ENCODE data around the gene KSR1.
"Not testable (repeated sequence)": the region's sequence is repeated elsewhere in the genome, so short reads cannot be mapped to it uniquely, and the experiment has no call there.

KSR1 gene

DNA sequence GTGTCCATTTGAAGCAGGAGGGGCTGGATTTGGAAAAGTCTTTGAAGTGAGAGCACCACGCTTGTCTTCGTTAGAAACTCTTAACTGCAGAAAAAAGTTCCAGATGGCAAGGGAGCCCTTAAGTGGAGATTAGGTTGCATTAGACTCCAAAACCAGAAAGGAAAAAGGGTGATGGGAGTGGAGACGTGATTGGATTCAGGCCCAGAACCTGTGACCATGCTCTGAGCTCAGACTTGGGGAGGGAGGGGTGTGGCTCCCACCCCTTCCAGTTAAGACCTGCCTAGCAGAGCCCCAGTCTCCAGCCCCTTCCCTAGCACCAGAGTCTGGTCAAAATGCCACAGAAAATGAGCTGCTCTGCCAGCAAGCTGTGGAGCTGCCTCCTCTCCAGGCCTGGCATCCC lies 168.3 kb downstream of the KSR1 start:
- Histone ChIP-seq H3K9ac (ENCODE audit: low read depth, low read length) (no peak overlapping the region), H3K27me3 (ENCODE audit: control insufficient read depth, insufficient read depth, low read length) (peaks cover 5% of the 10 kb centered on the region), H3K36me3 (ENCODE audit: insufficient read depth, low read length) (no peaks in the 10 kb centered on the region), H3K4me2 (ENCODE audit: low read length) (no peak overlapping the region), H3K4me3 (ENCODE audit: low read length) (no peak overlapping the region), H3K9me3 (replicated peaks; ENCODE audit: low read length) (no peaks in the 10 kb centered on the region), H3K4me1 (ENCODE audit: control insufficient read depth, insufficient read depth, low read length) (no peaks in the 10 kb centered on the region)

DNA sequence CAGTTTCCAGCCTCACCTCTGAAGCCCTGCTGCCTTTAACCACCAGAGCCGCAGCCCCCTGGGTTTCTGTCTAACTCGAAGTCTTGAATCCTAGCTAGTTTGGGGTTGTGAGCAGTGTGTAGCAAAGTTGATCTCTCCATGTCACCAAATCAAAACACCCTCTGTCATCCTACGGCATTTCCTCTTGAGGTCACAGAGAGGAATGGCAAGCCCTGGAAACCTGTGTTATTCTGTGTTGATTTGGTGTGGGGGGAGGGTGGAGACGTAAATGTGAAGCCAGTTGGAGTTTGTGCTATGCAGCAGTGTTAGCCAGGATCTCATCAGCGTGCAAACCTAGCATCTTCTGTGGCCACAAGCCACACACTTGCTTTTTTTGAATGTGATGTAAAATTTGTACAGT lies 169.6 kb downstream of the KSR1 start:
- no peaks in the 10 kb centered on the region for H3K36me3 ChIP-seq (ENCODE audit: insufficient read depth, low read length)
- no peaks in the 10 kb centered on the region for H3K4me1 ChIP-seq (ENCODE audit: control insufficient read depth, insufficient read depth, low read length)
- no peak overlapping the region for H3K9ac ChIP-seq (ENCODE audit: low read depth, low read length)

DNA sequence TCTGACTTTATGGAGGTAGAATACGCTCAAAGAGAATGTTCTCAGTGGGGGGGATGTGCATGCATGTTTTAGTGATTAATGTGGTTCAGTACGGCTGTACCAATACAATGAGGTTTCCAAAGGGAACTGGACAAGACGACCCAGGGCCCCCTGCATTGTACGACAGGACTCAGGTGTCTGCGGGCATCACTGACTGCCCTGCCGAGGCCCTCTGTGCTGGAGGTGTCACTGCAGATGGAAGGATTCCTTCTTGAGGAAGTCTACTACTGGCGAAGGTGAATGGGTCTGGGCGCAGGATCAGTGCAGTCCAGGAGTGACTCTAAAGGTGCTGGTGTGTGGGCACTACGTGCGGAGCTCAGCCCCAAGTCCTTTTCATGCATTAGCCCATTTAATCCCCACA lies 171.3 kb downstream of the KSR1 start:
- Histone ChIP-seq H3K9me3 (replicated peaks; ENCODE audit: low read length) (no peaks in the 10 kb centered on the region), H3K27me3 (ENCODE audit: control insufficient read depth, insufficient read depth, low read length) (peaks cover 5% of the 10 kb centered on the region), H3K4me2 (ENCODE audit: low read length) (no peak overlapping the region)

More for the DNA sequence above, 169.6 kb downstream of the KSR1 start:
- Histone ChIP-seq H3K9me3 (replicated peaks; ENCODE audit: low read length) (no peaks in the 10 kb centered on the region), H3K4me2 (ENCODE audit: low read length) (no peak overlapping the region), H3K27me3 (ENCODE audit: control insufficient read depth, insufficient read depth, low read length) (peaks cover 5% of the 10 kb centered on the region), H3K4me3 (ENCODE audit: low read length) (no peak overlapping the region)

DNA sequence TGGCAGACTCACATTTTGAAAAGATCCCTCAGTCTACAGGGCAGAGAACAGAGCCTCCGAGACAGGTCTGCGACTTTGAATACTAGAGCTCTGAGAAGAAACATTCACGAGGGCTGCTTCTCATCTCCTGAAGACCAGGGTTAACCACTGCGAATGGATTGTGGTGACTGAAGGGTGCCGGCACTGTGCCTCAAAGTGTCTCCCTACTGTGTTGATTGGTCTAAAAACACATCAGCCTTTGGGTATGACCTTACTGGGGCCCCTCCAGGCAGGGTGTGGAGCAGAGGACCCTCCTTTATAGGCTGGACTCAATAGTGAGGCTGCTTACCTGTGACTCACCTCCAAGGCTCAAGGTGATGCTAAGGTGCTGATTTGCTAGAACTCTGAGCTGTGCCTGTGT lies 172.1 kb downstream of the KSR1 start:
- Histone ChIP-seq H3K9me3 (replicated peaks; ENCODE audit: low read length) (no peaks in the 10 kb centered on the region), H3K27me3 (ENCODE audit: control insufficient read depth, insufficient read depth, low read length) (no peaks in the 10 kb centered on the region), H3K36me3 (ENCODE audit: insufficient read depth, low read length) (no peaks in the 10 kb centered on the region), H3K4me3 (ENCODE audit: low read length) (no peak overlapping the region), H3K4me2 (ENCODE audit: low read length) (no peak overlapping the region), H3K4me1 (ENCODE audit: control insufficient read depth, insufficient read depth, low read length) (peaks cover 2% of the 10 kb centered on the region), H3K9ac (ENCODE audit: low read depth, low read length) (no peak overlapping the region)

More for the DNA sequence above, 171.3 kb downstream of the KSR1 start:
- H3K4me1 ChIP-seq (ENCODE audit: control insufficient read depth, insufficient read depth, low read length): no peaks in the 10 kb centered on the region
- no peak overlapping the region for H3K9ac ChIP-seq (ENCODE audit: low read depth, low read length)
- no peaks in the 10 kb centered on the region for H3K36me3 ChIP-seq (ENCODE audit: insufficient read depth, low read length)
- no peak overlapping the region for H3K4me3 ChIP-seq (ENCODE audit: low read length)

DNA sequence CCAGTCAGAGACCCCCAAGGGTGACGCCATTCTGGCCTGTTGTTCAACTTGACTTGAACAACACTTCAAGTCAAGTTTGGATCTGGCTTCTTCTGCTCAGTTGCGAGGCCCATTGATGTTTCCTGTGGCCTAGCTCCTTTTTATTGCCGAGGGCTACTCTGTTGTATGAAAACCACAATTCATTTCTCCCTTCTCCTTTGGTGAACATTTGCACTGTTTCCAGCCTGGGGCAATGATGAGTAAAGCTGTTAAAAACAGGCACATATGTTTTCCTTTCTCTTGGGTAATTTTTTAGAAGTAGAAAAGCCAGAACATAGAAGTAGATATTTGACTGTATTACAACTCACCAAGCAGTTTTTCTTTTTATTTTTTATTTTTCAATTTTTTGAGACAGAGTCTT lies 173.0 kb downstream of the KSR1 start:
- H3K9ac ChIP-seq (ENCODE audit: low read depth, low read length); H3K4me2 ChIP-seq (ENCODE audit: low read length); H3K27me3 ChIP-seq (ENCODE audit: control insufficient read depth, insufficient read depth, low read length); H3K36me3 ChIP-seq (ENCODE audit: insufficient read depth, low read length); H3K4me1 ChIP-seq (ENCODE audit: control insufficient read depth, insufficient read depth, low read length); H3K9me3 ChIP-seq (replicated peaks; ENCODE audit: low read length); H3K4me3 ChIP-seq (ENCODE audit: low read length): not testable (repeated sequence)

DNA sequence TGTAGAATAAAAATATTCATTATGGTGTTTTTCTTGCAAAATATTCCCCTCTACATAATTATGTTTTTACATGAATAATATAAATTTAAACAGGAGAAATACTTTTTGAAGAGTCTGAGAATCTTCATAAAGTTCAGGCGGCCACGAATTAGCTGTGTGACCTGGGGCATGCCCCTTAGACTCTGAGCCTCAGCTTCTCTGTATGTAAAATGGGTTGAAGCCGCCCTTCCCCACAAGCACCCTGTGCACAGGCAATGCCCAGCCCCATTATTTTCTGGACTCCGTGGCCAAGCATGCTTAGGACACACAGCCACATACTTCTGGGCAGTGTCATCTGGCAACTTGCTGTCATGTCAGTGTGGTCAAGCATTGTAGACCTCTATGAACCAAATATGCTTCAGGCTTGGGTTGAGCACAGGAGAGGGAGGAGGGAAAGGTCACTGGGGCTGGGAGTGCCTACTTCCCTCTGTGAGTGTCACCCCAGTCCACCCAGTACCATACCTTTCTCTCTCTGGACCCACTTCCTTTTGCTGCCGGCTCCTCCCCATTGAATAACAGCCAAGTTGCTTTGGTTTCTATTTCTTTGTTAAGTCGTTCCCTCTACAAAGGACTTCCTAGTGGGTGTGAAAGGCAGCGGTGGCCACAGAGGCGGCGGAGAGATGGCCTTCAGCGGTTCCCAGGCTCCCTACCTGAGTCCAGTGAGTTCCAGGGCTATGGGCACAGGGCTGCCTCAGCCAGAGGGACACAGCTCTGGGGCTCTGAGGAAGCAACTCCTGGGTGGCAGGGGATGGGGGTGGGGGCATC lies 174.6 kb downstream of the KSR1 start, which contains the start of gene LGALS9:
LGALS9 (plus strand) TSS at position 582 of the 804 bp plus-strand sequence; CDS start at position 660, 78 bp downstream.
- H3K27me3 ChIP-seq (ENCODE audit: control insufficient read depth, insufficient read depth, low read length): no peaks in the 10 kb centered on the region
- no peak within 1 kb of the TSS for H3K9ac ChIP-seq (ENCODE audit: low read depth, low read length)
- no peak within 1 kb of the TSS for H3K4me3 ChIP-seq (ENCODE audit: low read length)
- H3K4me1 ChIP-seq (ENCODE audit: control insufficient read depth, insufficient read depth, low read length): peaks cover 6% of the 10 kb centered on the region
- no peak within 1 kb of the TSS for H3K4me2 ChIP-seq (ENCODE audit: low read length)
- no peaks in the 10 kb centered on the region for H3K36me3 ChIP-seq (ENCODE audit: insufficient read depth, low read length)
- H3K9me3 ChIP-seq (replicated peaks; ENCODE audit: low read length): no peaks in the 10 kb centered on the region

DNA sequence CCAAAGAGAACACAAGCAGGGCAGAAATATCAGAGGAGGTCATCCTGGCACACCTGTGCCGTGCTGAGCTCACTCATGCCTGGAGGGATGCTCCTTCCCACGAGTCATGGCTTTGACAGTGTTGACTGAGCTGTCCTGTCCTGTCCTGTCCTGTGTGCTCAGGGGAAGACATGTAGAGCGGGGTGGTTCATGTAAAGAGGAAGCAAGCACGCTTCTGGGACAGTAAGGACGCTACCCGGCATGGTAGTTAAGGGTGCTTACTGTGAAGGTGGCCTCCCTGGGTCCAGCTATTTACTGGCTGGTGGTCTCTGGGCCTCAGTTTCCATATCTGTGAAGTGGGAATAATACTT lies 175.1 kb downstream of the KSR1 start:
- H3K4me1 ChIP-seq (ENCODE audit: control insufficient read depth, insufficient read depth, low read length): peaks cover 6% of the 10 kb centered on the region
- no peak overlapping the region for H3K4me3 ChIP-seq (ENCODE audit: low read length)

DNA sequence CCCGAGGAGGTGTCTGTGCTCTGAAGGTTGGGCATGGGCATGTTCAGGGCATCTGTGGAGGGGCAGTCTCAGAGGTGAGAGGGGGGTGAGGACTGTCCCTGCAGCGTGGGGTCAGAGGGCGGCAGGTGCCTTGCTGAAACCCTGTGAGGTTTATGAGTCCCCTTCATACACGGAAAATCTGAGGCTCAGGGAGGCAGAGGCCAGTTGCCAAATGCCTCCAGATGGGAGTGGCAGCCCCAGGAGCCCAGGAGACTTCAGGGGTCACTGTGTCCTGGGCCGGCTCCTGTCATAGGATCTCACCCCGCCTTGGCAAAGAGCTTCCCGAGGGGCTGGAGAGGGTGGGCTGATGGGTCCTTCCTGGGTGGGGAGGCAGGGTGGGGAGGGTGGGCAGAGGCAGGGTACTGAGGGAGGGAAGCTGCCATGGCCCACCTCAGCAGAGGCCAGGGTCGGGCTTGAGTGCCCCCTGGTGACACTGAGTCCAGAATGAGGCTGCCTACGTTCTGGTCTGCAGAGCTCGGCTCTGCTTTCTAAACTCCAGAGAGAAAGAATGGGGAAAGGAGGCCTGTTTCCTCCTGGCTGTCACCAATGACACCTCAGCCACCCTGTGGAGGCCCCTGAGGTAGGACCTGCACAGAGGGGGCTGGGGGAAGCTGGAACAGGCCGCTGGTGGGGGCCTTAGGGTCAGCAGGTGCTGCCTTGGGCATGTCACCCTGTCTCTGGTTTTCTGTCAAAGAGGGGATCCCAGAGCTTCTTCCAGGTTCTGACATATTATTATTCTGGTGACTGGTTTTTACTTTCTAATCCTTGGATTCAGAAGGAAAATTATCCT lies 175.9 kb downstream of the KSR1 start:
- Histone ChIP-seq H3K27me3 (ENCODE audit: control insufficient read depth, insufficient read depth, low read length) (no peaks in the 10 kb centered on the region), H3K9ac (ENCODE audit: low read depth, low read length) (no peak overlapping the region), H3K36me3 (ENCODE audit: insufficient read depth, low read length) (no peaks in the 10 kb centered on the region), H3K9me3 (replicated peaks; ENCODE audit: low read length) (no peaks in the 10 kb centered on the region), H3K4me2 (ENCODE audit: low read length) (no peak overlapping the region), H3K4me1 (ENCODE audit: control insufficient read depth, insufficient read depth, low read length) (peaks cover 6% of the 10 kb centered on the region), H3K4me3 (ENCODE audit: low read length) (no peak overlapping the region)

More for the DNA sequence above, 175.1 kb downstream of the KSR1 start:
- no peaks in the 10 kb centered on the region for H3K36me3 ChIP-seq (ENCODE audit: insufficient read depth, low read length)
- no peak overlapping the region for H3K4me2 ChIP-seq (ENCODE audit: low read length)
- H3K27me3 ChIP-seq (ENCODE audit: control insufficient read depth, insufficient read depth, low read length): no peaks in the 10 kb centered on the region
- H3K9me3 ChIP-seq (replicated peaks; ENCODE audit: low read length): no peaks in the 10 kb centered on the region
- H3K9ac ChIP-seq (ENCODE audit: low read depth, low read length): no peak overlapping the region

DNA sequence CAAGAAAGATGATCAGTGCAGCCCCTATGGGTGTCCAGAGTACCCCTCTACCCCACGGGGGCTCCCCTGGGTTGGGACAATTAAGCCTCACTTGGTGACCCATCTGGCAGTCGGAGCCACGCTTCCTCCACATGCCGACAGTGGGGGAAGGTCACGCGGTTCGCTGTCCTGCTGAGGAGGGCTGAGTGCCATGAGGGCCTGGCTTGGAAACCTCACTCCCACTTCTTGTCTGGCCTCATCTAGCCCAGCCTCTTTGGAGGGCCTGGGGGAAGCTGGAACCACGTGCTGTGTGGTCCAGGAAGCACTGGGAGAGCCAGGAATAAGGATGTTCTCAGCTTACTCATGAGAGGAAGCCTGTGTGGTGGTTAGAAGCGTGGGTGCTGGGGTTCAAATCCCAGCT lies 176.5 kb downstream of the KSR1 start:
- not testable (repeated sequence) for H3K9me3 ChIP-seq (replicated peaks; ENCODE audit: low read length); H3K4me1 ChIP-seq (ENCODE audit: control insufficient read depth, insufficient read depth, low read length); H3K4me3 ChIP-seq (ENCODE audit: low read length); H3K4me2 ChIP-seq (ENCODE audit: low read length); H3K36me3 ChIP-seq (ENCODE audit: insufficient read depth, low read length); H3K9ac ChIP-seq (ENCODE audit: low read depth, low read length); H3K27me3 ChIP-seq (ENCODE audit: control insufficient read depth, insufficient read depth, low read length)

DNA sequence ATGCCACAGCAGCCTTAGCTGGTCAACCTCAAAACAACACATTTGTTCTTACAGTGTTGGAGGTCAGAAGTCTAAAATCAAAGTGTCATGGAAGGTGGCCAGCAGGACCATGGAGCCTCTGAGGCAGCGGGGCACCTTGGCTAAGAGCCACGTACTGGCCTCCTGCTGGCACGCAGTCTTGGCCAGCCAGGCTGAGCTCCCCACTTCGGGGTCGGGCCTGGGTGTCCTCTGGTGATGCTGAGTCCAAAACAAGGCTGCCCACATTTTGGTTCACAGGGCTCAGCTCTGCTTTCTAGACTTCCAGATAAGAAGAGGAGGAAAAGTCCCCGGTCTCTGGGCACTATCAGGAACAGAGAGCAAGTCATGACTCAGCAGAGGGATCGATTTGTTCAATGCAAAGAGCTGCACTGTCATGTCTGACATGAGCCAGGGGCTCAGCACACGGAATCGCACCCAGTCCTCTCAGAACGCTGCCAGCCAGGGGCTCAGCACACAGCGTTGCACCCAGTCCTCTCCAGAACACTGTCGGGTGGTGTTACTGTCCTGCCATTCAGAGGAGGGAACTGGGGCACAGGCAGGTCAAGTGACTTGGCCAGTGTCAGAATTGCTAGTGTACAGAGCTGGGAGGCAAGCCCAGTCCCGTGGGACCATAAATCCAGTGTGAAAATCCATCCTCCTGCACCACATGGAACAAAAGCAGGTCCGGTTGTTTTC lies 177.2 kb downstream of the KSR1 start:
- no peak overlapping the region for H3K9ac ChIP-seq (ENCODE audit: low read depth, low read length)

DNA sequence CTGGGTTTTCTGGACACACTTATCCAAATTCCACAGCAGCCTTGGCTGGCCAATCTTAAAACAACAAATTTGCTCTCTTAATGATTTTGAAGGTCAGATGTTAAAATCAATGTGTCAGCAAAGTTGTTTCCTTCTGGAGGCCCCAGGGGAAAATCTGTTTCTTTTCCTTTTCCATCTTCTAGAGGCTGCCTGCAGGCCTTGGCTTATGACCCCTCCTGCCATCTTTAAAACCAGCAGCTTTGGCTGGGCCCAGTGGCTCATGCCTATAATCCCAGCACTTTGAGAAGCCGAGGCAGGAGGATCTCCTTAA lies 177.7 kb downstream of the KSR1 start:
- no peak overlapping the region for H3K4me2 ChIP-seq (ENCODE audit: low read length)
- H3K27me3 ChIP-seq (ENCODE audit: control insufficient read depth, insufficient read depth, low read length): no peaks in the 10 kb centered on the region
- no peaks in the 10 kb centered on the region for H3K9me3 ChIP-seq (replicated peaks; ENCODE audit: low read length)
- no peaks in the 10 kb centered on the region for H3K36me3 ChIP-seq (ENCODE audit: insufficient read depth, low read length)
- H3K4me1 ChIP-seq (ENCODE audit: control insufficient read depth, insufficient read depth, low read length): peaks cover 6% of the 10 kb centered on the region
- no peak overlapping the region for H3K9ac ChIP-seq (ENCODE audit: low read depth, low read length)
- H3K4me3 ChIP-seq (ENCODE audit: low read length): no peak overlapping the region

More for the DNA sequence above, 177.2 kb downstream of the KSR1 start:
- Histone ChIP-seq H3K27me3 (ENCODE audit: control insufficient read depth, insufficient read depth, low read length) (no peaks in the 10 kb centered on the region), H3K4me2 (ENCODE audit: low read length) (no peak overlapping the region), H3K4me1 (ENCODE audit: control insufficient read depth, insufficient read depth, low read length) (peaks cover 6% of the 10 kb centered on the region), H3K4me3 (ENCODE audit: low read length) (no peak overlapping the region), H3K36me3 (ENCODE audit: insufficient read depth, low read length) (no peaks in the 10 kb centered on the region), H3K9me3 (replicated peaks; ENCODE audit: low read length) (no peaks in the 10 kb centered on the region)
